PC-9 (cell line): ENCODE results near the gene ESX1. TPM values are rescaled to one million over a fixed set of nuclear protein-coding genes. Genes with fewer than 3 reads are reported as not detected.

Experiments
- BruUV-seq: library from RNA; stranded (reverse); fragments of 400-500 nt; replicated peaks from 2 replicates; lab custom pipeline; 2021; lab: Mats Ljungman, UMichigan
- CTCF ChIA-PET: fragments of 300-600 bp; sonication (Branson Sonifier 250); formaldehyde crosslinking; loops from one replicate; lab custom pipeline; 2022; ENCODE audit warnings: antibody characterized with exemption; lab: Charles Lee
- POLR2A ChIA-PET: fragments of 300-600 bp; sonication (Branson Sonifier 250); formaldehyde crosslinking; loops from one replicate; lab custom pipeline; 2022; ENCODE audit warnings: antibody characterized with exemption; ENCODE audit not compliant: unreplicated experiment; lab: Charles Lee
- DNase-seq, 2 experiments: peaks; one replicate each; pipeline versions ENCODE4 v3.0.0 to v3.0.0-alpha.2; 2015 to 2022; ENCODE audit warnings: mixed read lengths in 1 of 2
- H2AFZ ChIP-seq: fragments of 200-600 bp; sonication (generic); 2 replicates; pipeline ENCODE4 v1.8.1; 2017; ENCODE audit warnings: antibody characterized with exemption
- H3F3A ChIP-seq: fragments of 200-600 bp; sonication (generic); 2 replicates; pipeline ENCODE4 v1.8.1; 2017; ENCODE audit warnings: antibody characterized with exemption, mild to moderate bottlenecking, low read depth; ENCODE audit not compliant: insufficient read depth
- H3K27ac ChIP-seq: fragments of 200-600 bp; sonication (generic); 2 replicates; pipeline ENCODE4 v1.6.1; 2016; ENCODE audit warnings: mixed run types
- H3K27me3 ChIP-seq: fragments of 200-600 bp; sonication (generic); 2 replicates; pipeline ENCODE4 v1.6.1; 2016; ENCODE audit warnings: low read depth, mixed run types; ENCODE audit not compliant: insufficient read depth
- H3K36me3 ChIP-seq: fragments of 200-600 bp; sonication (generic); 2 replicates; pipeline ENCODE4 v1.6.1; 2016; ENCODE audit warnings: low read depth, mixed run types
- H3K4me1 ChIP-seq: fragments of 200-600 bp; sonication (generic); replicated peaks from 2 replicates; pipeline ENCODE4 v1.6.1; 2016; ENCODE audit warnings: mixed run types; ENCODE audit not compliant: insufficient read depth
- H3K4me2 ChIP-seq: fragments of 200-600 bp; sonication (generic); 2 replicates; pipeline ENCODE4 v1.6.1; 2017; ENCODE audit warnings: mixed run types
- H3K4me3 ChIP-seq: fragments of 200-600 bp; sonication (generic); 2 replicates; pipeline ENCODE4 v1.6.1; 2016; ENCODE audit warnings: mixed run types
- H3K79me2 ChIP-seq: fragments of 200-600 bp; sonication (generic); 2 replicates; pipeline ENCODE4 v1.6.1; 2017; ENCODE audit warnings: low read depth, mixed run types
- H3K9me2 ChIP-seq: fragments of 200-600 bp; sonication (generic); 2 replicates; pipeline ENCODE4 v1.8.1; 2017; ENCODE audit warnings: mild to moderate bottlenecking; ENCODE audit not compliant: insufficient read depth
- H3K9me3 ChIP-seq: fragments of 200-600 bp; sonication (generic); 2 replicates; pipeline ENCODE4 v1.8.1; 2016; ENCODE audit warnings: low read depth; ENCODE audit not compliant: insufficient read depth
- H4K20me1 ChIP-seq: fragments of 200-600 bp; sonication (generic); 2 replicates; pipeline ENCODE4 v1.8.1; 2017; ENCODE audit not compliant: insufficient read depth
- EZH2 ChIP-seq: fragments of 200-600 bp; sonication (generic); IDR thresholded peaks from 2 replicates; pipeline ENCODE4 v1.8.0; 2017; ENCODE audit warnings: antibody characterized with exemption, low read depth
- intact Hi-C: fragments of 100-400 bp; cut with micrococcal nuclease; formaldehyde crosslinking; loops from one replicate; pipeline ENCODE4 v1.10.0; 2022; ENCODE audit not compliant: unreplicated experiment
- total RNA-seq: library from RNA; stranded (reverse); gene quantifications from 2 replicates; pipeline ENCODE4 v1.2.3, GENCODE V29; 2021
- TF ChIP-seq, protein P1 (sequence below): fragments of 200-600 bp; sonication (generic); conservative IDR thresholded peaks from 2 replicates; pipeline ENCODE4 v1.6.1; 2017; ENCODE audit warnings: mixed run types, antibody characterized with exemption, mild to moderate bottlenecking, moderate library complexity

The ESX1 gene
- total RNA-seq, 1 experiment from 2014 or later = 1.9 TPM

DNA sequence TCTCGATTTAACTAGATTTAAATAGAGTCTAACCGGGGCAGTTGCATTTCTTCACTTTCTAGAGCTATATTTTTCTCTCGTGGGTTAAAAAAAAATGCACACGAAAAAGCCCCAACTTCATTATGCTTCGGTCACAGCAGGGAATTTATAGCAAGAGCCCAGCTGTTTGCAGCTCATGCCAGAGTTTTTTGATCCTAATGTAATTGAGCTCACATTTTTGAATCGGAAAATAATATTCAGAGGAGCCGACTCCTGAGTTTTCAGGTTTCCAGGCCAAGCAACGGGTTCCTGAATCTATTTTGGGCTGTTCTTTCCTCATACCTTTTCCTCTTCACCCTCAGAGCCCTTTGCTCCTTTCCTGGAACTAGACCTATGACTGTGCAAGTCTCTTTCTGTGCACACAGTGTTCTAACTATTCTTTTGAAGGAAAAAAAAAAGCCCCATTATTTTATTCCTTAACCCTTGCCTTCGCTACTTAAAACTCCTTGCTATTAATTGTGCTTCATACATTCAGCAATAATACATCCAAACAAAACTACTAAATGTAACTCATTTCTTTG, 27.5 kb upstream of the ESX1 start:
- Histone ChIP-seq H3K79me2 (no peaks in the 10 kb centered on the region), H2AFZ (no peak overlapping the region), H3K27me3 (no peaks in the 10 kb centered on the region), H4K20me1 (no peaks in the 10 kb centered on the region), H3K9me2 (no peaks in the 10 kb centered on the region), H3K9me3 (no peaks in the 10 kb centered on the region), H3F3A (no peaks in the 10 kb centered on the region), H3K4me1 (no peaks in the 10 kb centered on the region), H3K4me2 (no peak overlapping the region), H3K27ac (no peak overlapping the region), H3K36me3 (no peaks in the 10 kb centered on the region), H3K4me3 (no peak overlapping the region)
- CTCF ChIA-PET = no interaction called here
- POLR2A ChIA-PET = no interaction called here
- no peak for TF ChIP-seq EZH2
- TF ChIP-seq, protein P1, sequence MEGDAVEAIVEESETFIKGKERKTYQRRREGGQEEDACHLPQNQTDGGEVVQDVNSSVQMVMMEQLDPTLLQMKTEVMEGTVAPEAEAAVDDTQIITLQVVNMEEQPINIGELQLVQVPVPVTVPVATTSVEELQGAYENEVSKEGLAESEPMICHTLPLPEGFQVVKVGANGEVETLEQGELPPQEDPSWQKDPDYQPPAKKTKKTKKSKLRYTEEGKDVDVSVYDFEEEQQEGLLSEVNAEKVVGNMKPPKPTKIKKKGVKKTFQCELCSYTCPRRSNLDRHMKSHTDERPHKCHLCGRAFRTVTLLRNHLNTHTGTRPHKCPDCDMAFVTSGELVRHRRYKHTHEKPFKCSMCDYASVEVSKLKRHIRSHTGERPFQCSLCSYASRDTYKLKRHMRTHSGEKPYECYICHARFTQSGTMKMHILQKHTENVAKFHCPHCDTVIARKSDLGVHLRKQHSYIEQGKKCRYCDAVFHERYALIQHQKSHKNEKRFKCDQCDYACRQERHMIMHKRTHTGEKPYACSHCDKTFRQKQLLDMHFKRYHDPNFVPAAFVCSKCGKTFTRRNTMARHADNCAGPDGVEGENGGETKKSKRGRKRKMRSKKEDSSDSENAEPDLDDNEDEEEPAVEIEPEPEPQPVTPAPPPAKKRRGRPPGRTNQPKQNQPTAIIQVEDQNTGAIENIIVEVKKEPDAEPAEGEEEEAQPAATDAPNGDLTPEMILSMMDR = no peak
- intact Hi-C loops = no loop called here
- BruUV-seq = no TSS peak
- DNase-seq = no peak

DNA sequence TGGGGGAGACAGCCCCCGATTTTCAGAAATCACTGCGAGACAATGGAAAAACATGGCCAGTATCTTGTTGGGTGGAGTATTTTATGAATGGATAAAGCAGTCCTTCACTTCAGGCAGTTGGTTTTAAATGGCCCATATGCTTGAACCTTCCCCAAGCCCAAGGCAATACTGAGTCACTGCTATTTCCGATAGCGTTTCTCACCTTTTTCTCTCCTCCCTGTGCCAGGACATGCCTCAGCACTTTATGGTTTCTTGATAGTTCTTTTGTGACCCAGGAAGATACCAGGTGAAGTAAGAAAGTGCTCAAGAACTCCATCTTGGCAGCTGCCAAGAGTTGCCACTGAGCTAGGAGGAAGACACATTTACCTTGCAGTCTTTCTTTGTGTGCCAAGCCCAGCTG, 26.8 kb upstream of the ESX1 start:
- no peak overlapping the region for H3K27ac ChIP-seq
- ChIA-PET POLR2A (no interaction called here), CTCF (no interaction called here)
- no TSS peak for BruUV-seq
- no peaks in the 10 kb centered on the region for H3K27me3 ChIP-seq
- no peaks in the 10 kb centered on the region for H3K79me2 ChIP-seq
- intact Hi-C loops = no loop called here
- H3K4me1 ChIP-seq = no peaks in the 10 kb centered on the region
- no peaks in the 10 kb centered on the region for H3K36me3 ChIP-seq
- no peaks in the 10 kb centered on the region for H3F3A ChIP-seq
- no peak overlapping the region for H3K4me3 ChIP-seq
- H3K4me2 ChIP-seq = no peak overlapping the region
- no peaks in the 10 kb centered on the region for H3K9me3 ChIP-seq
- no peak for DNase-seq
- no peak for TF ChIP-seq EZH2
- TF ChIP-seq, protein P1 = no peak
- H4K20me1 ChIP-seq = no peaks in the 10 kb centered on the region
- H3K9me2 ChIP-seq = no peaks in the 10 kb centered on the region
- H2AFZ ChIP-seq = no peak overlapping the region

DNA sequence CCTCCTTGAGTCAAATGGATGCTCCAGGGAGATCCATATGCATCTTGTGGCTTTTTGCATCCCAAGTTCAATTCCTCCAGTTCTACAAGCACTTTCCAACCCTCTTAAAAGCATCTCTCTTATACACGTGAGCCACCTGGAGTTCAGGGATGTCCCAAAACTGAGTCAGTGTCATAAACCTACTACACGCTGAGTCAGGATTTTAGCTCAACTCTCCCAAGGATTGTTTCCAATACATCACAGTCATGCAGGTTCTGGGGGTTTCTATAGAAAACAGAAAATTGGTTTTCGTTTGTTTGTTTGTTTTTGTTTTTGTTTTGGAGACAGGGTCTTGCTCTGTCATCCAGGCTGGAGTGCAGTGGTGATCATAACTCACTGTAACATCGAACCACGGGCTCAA, 25.9 kb upstream of the ESX1 start:
- no peak for TF ChIP-seq EZH2
- TF ChIP-seq, protein P1 = no peak
- Histone ChIP-seq H3K9me3 (no peaks in the 10 kb centered on the region), H3K4me1 (no peaks in the 10 kb centered on the region), H3K4me3 (no peak overlapping the region), H3F3A (no peaks in the 10 kb centered on the region), H3K79me2 (no peaks in the 10 kb centered on the region), H3K36me3 (no peaks in the 10 kb centered on the region), H4K20me1 (no peaks in the 10 kb centered on the region), H3K9me2 (no peaks in the 10 kb centered on the region), H3K27ac (no peak overlapping the region), H2AFZ (no peak overlapping the region), H3K4me2 (no peak overlapping the region), H3K27me3 (no peaks in the 10 kb centered on the region)
- ChIA-PET CTCF (no interaction called here), POLR2A (no interaction called here)
- intact Hi-C loops = no loop called here
- no peak for DNase-seq
- no TSS peak for BruUV-seq
